Umbilical cord (tissue), 2 donors: ENCODE data around the gene TBC1D5. TPM values are rescaled to one million over a fixed set of nuclear protein-coding genes. Genes with fewer than 3 reads are reported as not detected.

Experiments used
- DNase-seq: peaks from one replicate; pipeline ENCODE4 v3.0.0-alpha.2; 2015; ENCODE audit warnings: low spot score
- total RNA-seq: library from RNA; depleted of rRNA; stranded (reverse); fragments of >200 nt; gene quantifications from one replicate; pipeline ENCODE4 v1.2.3, GENCODE V29; 2014; ENCODE audit warnings: low replicate concordance; ENCODE audit not compliant: insufficient read depth

TBC1D5 gene
- total RNA-seq, 1 donor from 2014 or later, result 92.2 TPM

- no peak for DNase-seq
Measured at GRCh38 chr3:17489139-17489538, 253.3 kb downstream of the TBC1D5 start.

- DNase-seq, result no peak
Measured at GRCh38 chr3:17481116-17481515, 261.3 kb downstream of the TBC1D5 start.

GRCh38 chr3:17479681-17480405 is 262.6 kb downstream of the TBC1D5 start:
- DNase-seq, result no peak

GRCh38 chr3:17478673-17479072 is 263.8 kb downstream of the TBC1D5 start:
- DNase-seq, result no peak

- no peak for DNase-seq
Measured at GRCh38 chr3:17473761-17474160, 268.7 kb downstream of the TBC1D5 start.

- DNase-seq, result no peak
Measured at GRCh38 chr3:17469954-17470353, 272.5 kb downstream of the TBC1D5 start.

GRCh38 chr3:17469520-17469919 is 272.9 kb downstream of the TBC1D5 start:
- DNase-seq, result no peak

- no peak for DNase-seq
Measured at GRCh38 chr3:17466028-17466427, 276.4 kb downstream of the TBC1D5 start.

- no peak for DNase-seq
Measured at GRCh38 chr3:17459470-17459993, 282.9 kb downstream of the TBC1D5 start.

GRCh38 chr3:17456650-17457049 is 285.8 kb downstream of the TBC1D5 start:
- no peak for DNase-seq

- no peak for DNase-seq
Measured at GRCh38 chr3:17456046-17456445, 286.4 kb downstream of the TBC1D5 start.

- peak; percentile 11 for DNase-seq
Measured at GRCh38 chr3:17444865-17445264, 297.6 kb downstream of the TBC1D5 start.

- DNase-seq, result no peak
Measured at GRCh38 chr3:17443142-17443541, 299.3 kb downstream of the TBC1D5 start.

- DNase-seq, result no peak
Measured at GRCh38 chr3:17442332-17443049, 299.9 kb downstream of the TBC1D5 start.

GRCh38 chr3:17433876-17434275 is 308.6 kb downstream of the TBC1D5 start:
- DNase-seq, result no peak

GRCh38 chr3:17432236-17432635 is 310.2 kb downstream of the TBC1D5 start:
- no peak for DNase-seq

- DNase-seq, result no peak
Measured at GRCh38 chr3:17431484-17432045, 310.9 kb downstream of the TBC1D5 start.

- DNase-seq, result peak; percentile 38
Measured at GRCh38 chr3:17431004-17431403, 311.4 kb downstream of the TBC1D5 start.

GRCh38 chr3:17430582-17430981 is 311.8 kb downstream of the TBC1D5 start:
- no peak for DNase-seq

- no peak for DNase-seq
Measured at GRCh38 chr3:17423786-17424536, 318.5 kb downstream of the TBC1D5 start.

GRCh38 chr3:17422636-17423035 is 319.8 kb downstream of the TBC1D5 start:
- no peak for DNase-seq

GRCh38 chr3:17420668-17421067 is 321.8 kb downstream of the TBC1D5 start:
- no peak for DNase-seq
